ENCODE measurements around the gene MUC20.

The MUC20 gene

DNA sequence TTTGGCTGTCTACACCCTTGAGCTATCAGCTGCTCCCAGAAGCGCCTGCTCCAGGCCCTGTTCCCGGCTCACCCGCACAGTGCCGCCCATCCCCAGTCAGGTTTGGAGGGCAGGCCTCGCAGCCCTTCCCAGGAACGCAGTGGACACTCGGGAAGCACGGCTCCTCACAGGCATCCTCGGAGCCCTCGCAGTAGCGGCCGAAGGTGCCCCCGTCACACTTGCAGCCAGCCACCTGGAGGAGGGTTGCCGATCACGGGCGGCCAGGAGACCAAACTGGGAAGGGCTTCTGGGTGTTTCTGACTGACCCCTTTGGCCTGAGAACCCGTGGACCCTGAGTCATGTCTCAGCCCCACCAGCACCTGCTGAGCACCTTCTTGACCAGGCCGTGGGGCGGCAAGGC lies 33.4 kb downstream of the MUC20 start:
- H3K4me3 ChIP-seq (ENCODE audit: low read depth, low read length): no peak overlapping the region

- no peak overlapping the region for H3K4me3 ChIP-seq (ENCODE audit: low read depth, low read length)
These were observed 34.1 kb downstream of the MUC20 start for GRCh38 chr3:195754906-195755305.

GRCh38 chr3:195755391-195755790 lies 34.6 kb downstream of the MUC20 start:
- H3K4me3 ChIP-seq (ENCODE audit: low read depth, low read length): no peak overlapping the region

DNA sequence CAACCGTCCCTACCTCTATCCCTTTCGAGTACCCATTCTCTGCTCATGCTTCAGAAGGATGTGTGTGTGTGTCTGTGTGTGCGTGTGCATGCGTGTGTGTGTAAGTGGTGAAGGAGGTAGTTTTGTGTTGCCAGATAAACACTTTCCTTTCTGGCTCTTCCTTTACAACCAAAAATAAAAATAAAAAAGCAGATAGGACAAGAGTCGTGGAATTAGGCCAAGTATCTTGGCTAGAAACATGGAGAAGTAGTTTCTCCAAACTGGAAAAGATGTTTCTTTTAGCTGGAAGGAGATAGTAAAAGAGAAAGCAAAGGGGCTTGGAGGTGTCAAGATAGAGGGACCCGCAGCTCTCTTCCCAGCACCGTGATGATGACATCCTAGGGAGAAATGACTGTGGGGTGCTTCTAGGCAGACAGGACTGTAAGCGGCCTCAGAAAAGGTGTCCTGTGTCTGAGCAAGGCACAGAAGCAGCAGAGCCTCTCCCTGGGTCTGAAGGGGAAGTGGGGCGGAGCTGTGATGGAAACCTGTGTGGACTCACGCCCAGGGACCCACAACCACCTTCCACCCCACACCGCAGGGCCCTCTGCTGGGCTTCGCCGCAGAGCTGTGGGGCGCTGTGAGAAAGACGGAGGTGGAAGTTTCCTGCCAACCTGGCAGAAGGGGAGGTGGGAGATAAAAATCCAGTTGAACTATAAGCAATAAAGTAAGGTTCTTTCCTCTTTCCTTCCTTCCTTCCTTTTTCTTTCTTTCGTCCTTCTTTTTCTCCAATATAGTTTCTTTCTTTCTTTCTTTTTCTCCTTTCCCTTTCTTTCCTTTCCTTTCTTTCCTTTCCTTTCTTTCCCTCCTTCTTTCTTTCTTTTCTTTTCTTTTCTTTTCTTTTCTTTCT lies 35.3 kb downstream of the MUC20 start:
- no peak overlapping the region for H3K4me3 ChIP-seq (ENCODE audit: low read depth, low read length)

GRCh38 chr3:195757438-195757770 lies 36.6 kb downstream of the MUC20 start:
- no peak overlapping the region for H3K4me3 ChIP-seq (ENCODE audit: low read depth, low read length)

DNA sequence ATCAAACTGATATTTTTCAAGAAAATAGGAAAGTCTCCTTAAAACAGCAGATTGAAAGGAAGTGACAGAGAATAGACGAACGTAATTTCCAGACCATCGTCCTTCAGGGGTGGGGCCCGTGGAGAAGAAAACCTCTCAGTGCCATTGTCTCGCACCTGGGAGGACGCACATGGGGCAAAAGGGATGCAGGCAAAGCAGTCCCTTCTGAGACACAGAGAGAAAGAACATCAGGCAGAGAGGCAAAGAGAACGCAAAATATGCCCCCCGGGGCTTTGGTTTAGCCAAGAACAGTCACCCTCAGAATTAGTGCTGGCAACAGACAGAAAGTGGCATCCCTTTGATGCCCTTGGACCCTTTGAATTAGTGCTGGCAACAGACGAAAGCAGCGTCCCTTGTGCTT lies 37.0 kb downstream of the MUC20 start:
- H3K4me3 ChIP-seq (ENCODE audit: low read depth, low read length): no peak overlapping the region

- H3K4me3 ChIP-seq (ENCODE audit: low read depth, low read length): no peak overlapping the region
These were observed 38.1 kb downstream of the MUC20 start for GRCh38 chr3:195758721-195759353.

DNA sequence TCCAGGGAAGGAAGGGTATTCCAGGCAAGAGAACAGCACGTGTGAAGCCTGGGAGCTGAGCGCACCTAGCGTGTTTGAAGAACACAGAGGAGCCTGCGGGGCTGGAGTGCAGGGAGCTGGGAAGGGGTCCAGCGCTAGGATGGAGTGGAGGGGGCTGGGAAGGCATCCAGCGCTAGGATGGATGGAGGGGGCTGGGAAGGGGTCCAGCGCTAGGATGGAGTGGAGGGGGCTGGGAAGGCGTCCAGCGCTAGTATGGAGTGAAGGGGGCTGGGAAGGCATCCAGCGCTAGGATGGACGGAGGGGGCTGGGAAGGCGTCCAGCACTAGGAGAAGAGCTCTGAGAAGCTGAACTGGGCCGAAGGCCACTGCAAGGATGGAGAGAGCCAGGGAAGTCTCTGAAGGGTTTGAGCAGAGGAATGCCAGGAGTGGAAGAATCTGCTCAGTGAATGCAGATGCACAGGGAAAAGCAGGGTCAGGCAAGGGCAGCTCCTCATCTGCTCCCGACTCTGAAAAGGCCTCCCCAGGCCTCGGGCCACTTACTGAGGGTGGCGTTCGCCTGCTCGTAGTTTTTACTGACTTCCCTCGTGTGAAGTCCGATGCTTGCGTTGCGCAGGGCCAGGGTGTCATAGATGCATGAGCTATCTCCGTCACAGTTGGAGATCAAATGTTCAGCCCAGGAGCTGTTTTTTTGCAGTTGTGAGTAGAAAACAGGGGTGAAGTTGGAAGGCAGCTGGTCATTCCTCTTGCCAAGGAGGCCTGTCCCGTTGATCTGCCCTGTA lies 39.8 kb downstream of the MUC20 start:
- no peak overlapping the region for H3K4me3 ChIP-seq (ENCODE audit: low read depth, low read length)

DNA sequence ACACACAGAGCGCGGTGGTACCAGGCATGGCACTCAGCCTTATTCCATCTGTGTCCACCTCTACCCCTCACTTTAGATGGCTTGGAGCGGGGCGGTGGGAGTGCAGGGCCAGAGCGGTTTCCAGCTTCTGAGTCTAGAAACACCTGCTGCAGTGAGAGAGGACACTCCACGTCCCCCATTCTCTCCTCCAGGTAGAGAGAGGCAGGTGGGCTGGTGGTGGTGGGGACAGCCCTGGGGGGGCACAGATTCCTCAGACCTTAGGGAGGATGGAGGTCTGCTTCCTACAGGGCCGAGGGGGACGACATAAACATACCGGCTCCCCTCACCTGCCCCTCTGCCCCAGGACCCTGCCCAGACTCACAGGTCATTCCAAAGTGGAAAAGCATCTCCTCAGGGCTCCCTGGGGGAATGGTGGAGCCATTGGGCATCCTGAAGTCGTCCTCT lies 40.4 kb downstream of the MUC20 start:
- no peak overlapping the region for H3K4me3 ChIP-seq (ENCODE audit: low read depth, low read length)

GRCh38 chr3:195761567-195762248 lies 40.9 kb downstream of the MUC20 start:
- H3K4me3 ChIP-seq (ENCODE audit: low read depth, low read length): no peak overlapping the region

GRCh38 chr3:195762249-195762585 lies 41.4 kb downstream of the MUC20 start:
- H3K4me3 ChIP-seq (ENCODE audit: low read depth, low read length): no peak overlapping the region

DNA sequence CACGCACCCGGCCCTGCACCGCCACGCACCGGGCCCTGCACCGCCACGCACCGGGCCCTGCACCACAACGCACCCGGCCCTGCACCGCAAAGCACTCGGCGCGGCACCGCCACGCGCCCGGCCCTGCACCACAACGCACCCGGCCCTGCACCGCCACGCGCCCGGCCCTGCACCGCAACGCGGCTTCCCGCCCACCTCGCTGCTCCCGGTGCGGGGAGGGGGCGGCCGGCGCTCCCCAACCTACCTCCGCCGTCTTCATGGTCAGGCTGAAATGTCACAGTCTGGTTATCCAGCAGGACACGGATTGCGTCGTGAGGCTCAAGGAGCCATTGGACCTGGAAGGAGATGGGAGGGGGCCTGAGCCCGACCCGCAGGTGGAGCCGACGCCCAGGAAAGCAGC lies 41.8 kb downstream of the MUC20 start:
- H3K4me3 ChIP-seq (ENCODE audit: low read depth, low read length): no peak overlapping the region

DNA sequence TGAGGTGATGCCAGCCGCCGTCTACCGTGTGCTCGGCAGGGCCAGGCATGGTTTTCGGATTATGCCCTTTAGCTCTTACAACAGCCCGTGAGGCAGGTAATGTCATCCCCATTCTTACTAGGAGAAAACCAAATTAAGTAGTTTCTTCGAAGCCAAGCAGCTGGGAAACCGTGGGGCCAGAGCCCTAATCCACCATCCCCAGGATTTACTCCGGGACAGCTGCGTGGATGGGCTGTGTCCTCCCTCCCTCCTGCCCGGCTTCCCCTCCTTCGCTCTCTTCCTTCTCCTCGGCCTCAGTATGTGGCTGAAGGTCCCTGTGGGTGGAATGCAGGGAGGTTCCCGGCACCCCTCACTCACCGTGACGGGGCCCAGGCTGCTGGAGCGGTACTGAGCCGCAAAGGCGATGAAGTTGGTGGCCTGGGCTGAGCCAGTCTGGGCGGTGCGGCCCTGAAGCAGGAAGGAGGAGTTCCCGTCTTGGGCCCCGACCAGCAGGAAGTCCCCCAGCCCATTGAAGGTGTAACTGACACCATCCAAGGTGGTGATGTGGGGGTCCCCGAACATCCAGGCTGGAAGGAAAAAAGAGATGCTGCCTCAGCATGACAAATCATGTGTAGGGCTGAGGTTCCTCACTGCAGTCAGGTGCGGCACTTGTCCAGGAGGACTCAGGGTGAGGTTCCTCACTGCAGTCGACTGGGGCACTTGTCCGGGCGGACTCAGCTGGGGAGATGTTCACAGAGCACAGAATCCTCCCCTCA lies 42.5 kb downstream of the MUC20 start:
- H3K4me3 ChIP-seq (ENCODE audit: low read depth, low read length): no peak overlapping the region

DNA sequence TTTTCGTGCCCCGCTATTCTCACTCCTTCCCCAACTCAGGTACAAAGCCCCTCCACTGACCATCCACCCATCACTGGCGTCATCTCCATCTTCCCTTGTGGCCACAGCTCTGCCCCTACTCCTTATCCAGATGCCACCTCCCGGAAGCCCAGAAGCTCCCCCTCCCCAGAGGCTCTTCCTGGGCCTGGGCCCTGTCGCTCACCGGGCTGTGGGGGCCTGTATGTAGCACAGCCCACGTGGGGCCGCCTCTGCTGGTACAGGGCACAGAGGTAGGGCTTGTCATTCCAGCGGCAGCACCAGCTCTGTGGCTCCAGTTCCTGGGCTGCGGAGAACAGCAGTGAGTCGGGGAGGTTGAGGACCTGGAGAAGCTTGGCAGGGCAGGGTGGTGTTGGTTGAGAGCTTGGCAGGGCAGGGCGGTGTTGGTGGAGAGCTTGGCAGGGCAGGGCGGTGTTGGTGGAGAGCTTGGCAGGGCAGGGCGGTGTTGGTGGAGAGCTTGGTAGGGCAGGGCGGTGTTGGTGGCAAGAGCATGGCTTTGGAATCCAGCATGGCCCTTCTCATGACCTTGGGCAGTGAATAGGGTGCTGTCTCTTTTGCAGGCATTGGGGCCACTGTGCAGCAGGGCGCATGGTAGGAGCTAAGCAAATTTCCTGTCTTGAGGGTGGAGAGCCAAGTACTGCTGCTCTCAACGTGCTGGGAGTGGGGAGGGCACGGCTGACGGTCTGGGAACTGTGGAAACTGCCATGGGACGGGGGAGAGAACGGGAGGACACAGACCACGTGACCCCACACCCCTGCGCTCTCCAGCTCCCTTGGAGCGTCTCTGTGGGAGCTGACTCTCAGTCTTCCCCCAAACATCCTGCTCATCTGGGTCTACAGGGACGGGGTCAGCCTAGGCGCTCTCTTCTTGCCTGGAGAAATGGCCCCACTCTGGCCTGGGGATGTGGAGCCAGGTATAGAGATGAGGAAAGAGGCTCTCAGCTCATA lies 43.4 kb downstream of the MUC20 start:
- H3K4me3 ChIP-seq (ENCODE audit: low read depth, low read length): no peak overlapping the region

GRCh38 chr3:195764961-195765706 lies 44.4 kb downstream of the MUC20 start:
- H3K4me3 ChIP-seq (ENCODE audit: low read depth, low read length): no peak overlapping the region

- H3K4me3 ChIP-seq (ENCODE audit: low read depth, low read length): no peak overlapping the region
These were observed 45.9 kb downstream of the MUC20 start for GRCh38 chr3:195766671-195767070.

DNA sequence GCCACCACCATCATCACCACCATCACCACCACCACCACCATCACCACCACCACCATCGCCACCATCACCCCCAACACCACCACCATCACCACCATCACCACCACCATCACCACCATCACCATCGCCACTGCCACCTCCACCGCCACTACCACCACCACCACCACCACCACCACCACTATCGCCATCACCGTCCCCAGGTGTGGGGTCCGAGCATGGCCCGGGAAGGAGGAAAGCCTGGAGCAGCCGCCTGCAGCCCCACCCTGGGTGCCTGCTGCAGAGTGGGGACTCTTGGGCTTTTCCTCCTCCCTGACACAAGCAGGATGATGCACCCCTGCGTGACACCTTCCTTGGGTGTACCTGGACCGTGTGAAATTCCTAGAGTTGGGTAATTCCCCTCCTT lies 47.0 kb downstream of the MUC20 start:
- no peak overlapping the region for H3K4me3 ChIP-seq (ENCODE audit: low read depth, low read length)

DNA sequence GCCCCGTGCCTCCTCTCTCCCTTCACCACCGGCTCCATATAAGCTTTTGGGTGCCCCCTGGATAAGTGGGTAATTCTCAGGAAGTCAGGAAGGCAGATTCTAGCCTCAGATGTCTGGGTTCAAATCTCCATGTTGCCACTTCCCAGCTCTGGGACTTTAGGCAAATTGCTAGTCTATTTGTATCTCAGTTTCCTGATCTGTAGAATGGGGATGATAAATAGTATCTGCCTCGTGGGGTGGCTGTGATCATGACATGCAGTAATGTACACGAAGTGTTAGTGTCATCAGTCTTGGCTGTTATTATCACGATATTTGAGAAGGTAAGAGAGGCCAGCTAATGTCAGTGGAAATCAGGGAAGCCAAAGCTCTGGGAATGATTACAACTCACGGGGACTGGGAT lies 47.6 kb downstream of the MUC20 start:
- H3K4me3 ChIP-seq (ENCODE audit: low read depth, low read length): no peak overlapping the region

DNA sequence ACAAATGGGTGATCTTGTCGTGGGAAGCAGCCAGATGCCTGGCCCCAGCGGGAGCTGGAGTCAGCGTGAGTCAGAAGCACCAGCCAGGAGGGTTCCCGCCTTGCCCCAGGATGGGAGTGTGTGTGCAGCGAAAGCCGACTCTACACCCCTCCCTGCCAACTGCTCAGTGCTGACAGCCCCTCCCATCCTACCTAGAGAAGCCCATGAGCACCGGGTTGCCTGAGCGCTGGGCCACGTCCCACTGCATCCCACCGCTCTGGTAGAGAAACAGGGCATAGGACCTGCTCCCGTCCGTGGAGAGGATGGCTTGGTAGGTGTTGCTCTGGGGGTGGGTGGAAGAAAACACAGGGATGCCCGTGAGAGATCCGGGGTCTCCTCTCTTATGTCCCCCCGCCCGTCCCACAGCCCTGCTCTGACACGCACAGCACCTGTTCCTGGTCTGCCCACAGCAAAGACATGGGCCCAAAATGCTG lies 48.1 kb downstream of the MUC20 start:
- H3K4me3 ChIP-seq (ENCODE audit: low read depth, low read length): no peak overlapping the region
